Transverse colon (tissue), 4 donors: Measurements from ENCODE around the gene CDK13. TPM values are rescaled to one million over a fixed set of nuclear protein-coding genes. Genes with fewer than 3 reads are reported as not detected.

Experiments
- DNase-seq: peaks from one replicate; pipeline ENCODE4 v3.0.0-alpha.2; 2019
- H3K27ac ChIP-seq, 4 donors: fragments of 200-600 bp; sonication (generic); 2 replicates each; pipeline ENCODE4 v1.5.1; 2016 to 2018; ENCODE audit warnings: inconsistent platforms in 4 of 4
- H3K27me3 ChIP-seq: fragments of 200-600 bp; sonication (generic); 2 replicates; pipeline ENCODE4 v1.5.1; 2017; ENCODE audit warnings: inconsistent platforms
- H3K36me3 ChIP-seq, 4 donors: fragments of 200-600 bp; sonication (generic); 2 replicates each; pipeline ENCODE4 v1.5.1; 2017 to 2019; ENCODE audit warnings: inconsistent platforms in 4 of 4
- H3K4me1 ChIP-seq, 4 donors: fragments of 200-600 bp; sonication (generic); 2 replicates each; pipeline ENCODE4 v1.5.1; 2017 to 2020; ENCODE audit warnings: inconsistent platforms in 4 of 4
- H3K4me3 ChIP-seq, 4 donors: fragments of 200-600 bp; sonication (generic); 1 replicate in 1 of 4; 2 replicates in 3 of 4; pipeline versions ENCODE4 v1.5.1 to v1.6.1; 2017 to 2019; ENCODE audit warnings: inconsistent platforms in 4 of 4
- H3K9me3 ChIP-seq, 2 donors: fragments of 200-600 bp; sonication (generic); 2 replicates each; pipeline ENCODE4 v1.5.1; 2017 to 2019; ENCODE audit warnings: inconsistent platforms in 2 of 2
- CTCF ChIP-seq, 5 experiments: fragments of 200-600 bp in 3 of 5; fragments of 450-650 bp in 2 of 5; sonication (generic) in 3 of 5; IDR thresholded peaks; 1 replicate in 2 of 5; 2 replicates in 3 of 5; pipeline ENCODE4 v1.5.1; 2016 to 2017; ENCODE audit warnings: antibody characterized with exemption in 5 of 5, inconsistent platforms in 3 of 5, mild to moderate bottlenecking in 2 of 5, moderate library complexity in 1 of 5
- EP300 ChIP-seq: sonication (generic); formaldehyde crosslinking; IDR thresholded peaks from one replicate; pipeline ENCODE4 v1.6.1; 2017; ENCODE audit warnings: antibody characterized with exemption, low read depth
- POLR2A ChIP-seq: fragments of 450-650 bp; IDR thresholded peaks from one replicate; pipeline ENCODE4 v1.6.1; 2016; ENCODE audit warnings: antibody characterized with exemption, mild to moderate bottlenecking, moderate library complexity
- POLR2AphosphoS5 ChIP-seq, 3 donors: sonication (generic); formaldehyde crosslinking; IDR thresholded peaks; one replicate each; pipeline ENCODE4 v1.6.1; 2016; ENCODE audit warnings: antibody characterized with exemption in 3 of 3
- WGBS, 2 donors: methylation state at CpG; one replicate each; pipeline ENCODE4 v1.1.5; 2018; ENCODE audit warnings: low coverage in 1 of 2; 5-methylcytosine and 5-hydroxymethylcytosine counted together
- in situ Hi-C, 4 donors: fragments of 200-750 bp; cut with MboI; loops; one replicate each; pipeline versions ENCODE4 v1.15.0 to v1.15.1; 2017; ENCODE audit warnings: low sequenced_read_pairs in 3 of 4, low pct_ligation_motif_present in 1 of 4, low pct_unique_long_range_greater_than_20kb in 1 of 4
- intact Hi-C: fragments of 100-400 bp; cut with DNase I; formaldehyde crosslinking; loops from one replicate; pipeline ENCODE4 v1.15.1; 2023; ENCODE audit warnings: low total_unique reads
- total RNA-seq, 4 donors: library from RNA; depleted of rRNA; stranded (reverse); fragments of >200 nt; gene quantifications; one replicate each; pipeline ENCODE4 v1.1.0, GENCODE V29; 2016

The CDK13 gene
- total RNA-seq, 4 donors from 2014 or later, result 102 to 192 (median 128) TPM

- intact Hi-C loops, result no loop called here
- in situ Hi-C loops, result loop anchor here in 1 of 4 donors (5.0 kb wide), 1 partner anchor 101 kb away; no protein-coding TSS in a partner anchor
- peaks cover 15 to 46% (median 35%) of the 10 kb centered on the region in 4 donors for H3K4me1 ChIP-seq
- WGBS, 2 donors, result 0% methylated on average over 1 to 76 of the region's 79 CpGs
- no peaks in the 10 kb centered on the region for H3K27me3 ChIP-seq
- DNase-seq, result peak; percentile 67
- peak; percentile 24 to 45 (median 41) for TF ChIP-seq CTCF (IDR thresholded peaks at IDR 0.05)
- TF ChIP-seq POLR2A, result peak; percentile 47
- no peak for TF ChIP-seq POLR2AphosphoS5 (IDR thresholded peaks at IDR 0.05)
- H3K9me3 ChIP-seq, result no peaks in the 10 kb centered on the region
- H3K36me3 ChIP-seq, result no peaks in the 10 kb centered on the region
- peak overlapping the region; percentile 82 to 97 (median 86) for H3K4me3 ChIP-seq
- peak overlapping the region; percentile 99 to 100 (median 100) for H3K27ac ChIP-seq
These were observed 1.5 kb downstream of the CDK13 start for GRCh38 chr7:39951226-39952194.

- no peaks in the 10 kb centered on the region for H3K9me3 ChIP-seq
- 4 to 9% methylated on average over 2 of the region's 2 CpGs for WGBS, 2 donors
- TF ChIP-seq POLR2A, result no peak
- peak overlapping the region; percentile 6 to 88 (median 84) for H3K4me3 ChIP-seq
- H3K4me1 ChIP-seq, result peaks cover 15 to 55% (median 37%) of the 10 kb centered on the region in 4 donors
- no peaks in the 10 kb centered on the region for H3K36me3 ChIP-seq
- no peak for DNase-seq
- no peaks in the 10 kb centered on the region for H3K27me3 ChIP-seq
- in situ Hi-C loops (loop anchor here in 1 of 4 donors (5.0 kb wide), 1 partner anchor 100 kb away; no protein-coding TSS in a partner anchor), intact Hi-C loops (no loop called here)
- peak overlapping the region; percentile 99 to 100 (median 100) for H3K27ac ChIP-seq
These were observed 2.3 kb downstream of the CDK13 start for GRCh38 chr7:39952374-39952773.

- WGBS, 2 donors, result 9 to 10% methylated on average over 3 of the region's 3 CpGs
- in situ Hi-C loops, result loop anchor here in 1 of 4 donors (5.0 kb wide), 1 partner anchor 99 kb away; no protein-coding TSS in a partner anchor
- no peaks in the 10 kb centered on the region for H3K9me3 ChIP-seq
- peaks cover 15 to 58% (median 38%) of the 10 kb centered on the region in 4 donors for H3K4me1 ChIP-seq
- peak overlapping the region; percentile 99 to 100 (median 100) for H3K27ac ChIP-seq
- TF ChIP-seq POLR2A (no peak), EP300 (no peak), CTCF (IDR thresholded peaks at IDR 0.05) (no peak), POLR2AphosphoS5 (IDR thresholded peaks at IDR 0.05) (no peak)
- DNase-seq, result no peak
- H3K27me3 ChIP-seq, result no peaks in the 10 kb centered on the region
- intact Hi-C loops, result no loop called here
- H3K36me3 ChIP-seq, result no peaks in the 10 kb centered on the region
- H3K4me3 ChIP-seq, result peak overlapping the region; percentile 6 to 88 (median 84)
These were observed 2.7 kb downstream of the CDK13 start for GRCh38 chr7:39952803-39953202.

- 67 to 83% methylated on average over 2 to 4 of the region's 4 CpGs for WGBS, 2 donors
- intact Hi-C loops, result no loop called here
These were observed 4.6 kb downstream of the CDK13 start for GRCh38 chr7:39954694-39955093.

More at GRCh38 chr7:39954694-39955093, 4.6 kb downstream of the CDK13 start:
- no peak for TF ChIP-seq POLR2A
- no peak for TF ChIP-seq POLR2AphosphoS5 (IDR thresholded peaks at IDR 0.05)
- no peak for TF ChIP-seq EP300
- no peak for TF ChIP-seq CTCF (IDR thresholded peaks at IDR 0.05)
- no peak overlapping the region for H3K4me3 ChIP-seq
- in situ Hi-C loops, result loop anchor here in 1 of 4 donors (5.0 kb wide), 1 partner anchor 98 kb away; no protein-coding TSS in a partner anchor
- H3K27ac ChIP-seq, result peak overlapping the region in 1 of 4 donors; percentile 16
- H3K36me3 ChIP-seq, result no peaks in the 10 kb centered on the region
- no peak for DNase-seq
- H3K27me3 ChIP-seq, result no peaks in the 10 kb centered on the region
- no peaks in the 10 kb centered on the region for H3K9me3 ChIP-seq
- H3K4me1 ChIP-seq, result peaks cover 15 to 60% (median 36%) of the 10 kb centered on the region in 4 donors
